NCI-H2196 treated with DMSO at 0.1 percent for 48 hours (cell line): ENCODE measurements around the gene GRIN1.

Experiments
- DNase-seq: peaks from one replicate; lab custom pipeline; 2025; ENCODE audit not compliant: unreplicated experiment; lab: John Stamatoyannopoulos, UW

Gene GRIN1

DNA sequence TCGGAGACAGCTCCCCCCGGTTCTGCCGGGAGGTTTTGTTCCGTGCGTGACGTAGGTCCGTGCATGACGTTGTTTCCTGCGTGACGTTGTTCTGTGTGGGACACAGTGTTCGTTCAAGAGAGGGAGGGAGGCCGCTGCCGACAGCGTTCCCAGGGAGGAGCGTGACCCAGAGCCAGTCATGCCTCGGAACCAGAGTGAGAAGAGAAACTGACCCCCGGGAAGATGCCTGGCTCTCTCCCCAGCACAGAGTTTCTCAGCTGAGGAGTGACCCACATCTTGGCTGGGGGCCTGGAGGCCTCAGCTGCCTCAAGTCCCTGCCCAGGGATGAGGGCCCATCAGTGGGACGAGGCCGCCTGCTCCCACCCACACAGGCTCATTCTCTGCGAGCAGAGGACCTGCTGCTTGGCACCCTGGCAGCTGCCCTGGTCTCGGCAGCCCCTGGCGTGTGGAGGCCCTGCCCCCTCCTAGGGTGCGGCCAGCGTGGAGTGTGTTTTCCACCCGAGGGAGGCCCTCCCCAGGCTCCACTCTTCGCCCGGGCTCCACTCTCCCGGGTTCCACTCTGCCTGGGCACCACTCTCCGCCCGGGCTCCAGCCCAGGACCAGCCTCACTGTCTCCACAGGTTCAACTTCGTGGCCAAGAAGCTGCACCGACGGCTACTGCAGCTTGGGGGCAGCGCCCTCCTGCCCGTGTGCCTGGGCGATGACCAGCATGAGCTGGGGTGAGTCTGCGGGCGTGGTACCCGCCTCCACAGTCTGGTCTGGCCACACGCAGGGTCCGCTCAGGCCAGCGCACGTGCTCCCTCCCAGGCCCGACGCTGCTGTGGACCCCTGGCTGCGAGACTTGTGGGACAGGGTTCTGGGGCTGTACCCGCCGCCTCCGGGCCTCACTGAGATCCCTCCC is 74.5 kb downstream of the GRIN1 start:
- no peak for DNase-seq

DNA sequence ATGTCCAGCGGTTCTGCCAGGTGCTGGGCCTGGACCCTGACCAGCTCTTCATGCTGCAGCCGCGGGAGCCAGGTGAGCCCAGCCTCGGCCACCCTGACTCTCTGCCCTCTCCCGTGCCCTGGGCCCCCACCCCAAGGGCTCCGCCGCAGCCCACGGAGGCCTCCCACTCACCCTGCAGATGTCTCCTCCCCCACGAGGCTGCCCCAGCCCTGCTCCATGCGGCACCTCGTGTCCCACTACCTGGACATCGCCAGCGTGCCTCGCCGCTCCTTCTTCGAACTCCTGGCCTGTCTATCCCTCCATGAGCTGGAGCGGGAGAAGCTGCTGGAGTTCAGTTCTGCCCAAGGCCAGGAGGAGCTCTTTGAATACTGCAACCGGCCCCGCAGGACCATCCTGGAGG is 75.7 kb downstream of the GRIN1 start:
- no peak for DNase-seq

DNA sequence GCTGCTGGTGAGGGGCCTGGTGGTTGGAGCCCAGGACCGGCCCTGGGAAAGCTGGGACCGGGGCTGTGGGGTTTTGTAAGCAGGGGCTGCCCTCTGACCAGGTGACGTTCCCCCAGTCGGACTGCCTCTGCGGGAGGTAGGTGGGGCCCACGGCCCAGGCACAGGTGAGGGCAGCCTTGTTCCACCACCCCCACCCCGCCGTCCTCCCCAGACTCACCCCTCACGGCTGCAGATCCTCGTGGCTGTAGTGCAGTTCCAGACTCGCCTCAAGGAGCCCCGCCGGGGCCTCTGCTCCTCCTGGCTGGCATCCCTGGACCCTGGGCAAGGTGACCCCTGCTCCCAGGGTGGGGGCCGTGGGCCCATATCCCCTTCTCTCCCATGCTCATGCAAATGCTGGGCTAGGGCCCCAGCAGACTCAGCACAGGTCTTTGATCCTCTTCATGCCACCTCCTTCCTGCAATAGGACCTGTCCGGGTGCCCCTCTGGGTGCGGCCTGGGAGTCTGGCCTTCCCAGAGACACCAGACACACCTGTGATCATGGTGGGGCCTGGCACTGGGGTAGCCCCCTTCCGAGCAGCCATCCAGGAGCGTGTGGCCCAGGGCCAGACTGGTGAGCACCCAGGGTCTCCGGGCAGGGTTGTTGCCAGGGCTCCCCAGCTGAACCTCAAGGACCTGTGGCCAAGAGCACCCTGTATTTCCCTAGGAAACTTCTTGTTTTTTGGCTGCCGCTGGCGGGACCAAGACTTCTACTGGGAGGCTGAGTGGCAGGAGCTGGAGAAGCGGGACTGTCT is 76.4 kb downstream of the GRIN1 start:
- DNase-seq: no peak

DNA sequence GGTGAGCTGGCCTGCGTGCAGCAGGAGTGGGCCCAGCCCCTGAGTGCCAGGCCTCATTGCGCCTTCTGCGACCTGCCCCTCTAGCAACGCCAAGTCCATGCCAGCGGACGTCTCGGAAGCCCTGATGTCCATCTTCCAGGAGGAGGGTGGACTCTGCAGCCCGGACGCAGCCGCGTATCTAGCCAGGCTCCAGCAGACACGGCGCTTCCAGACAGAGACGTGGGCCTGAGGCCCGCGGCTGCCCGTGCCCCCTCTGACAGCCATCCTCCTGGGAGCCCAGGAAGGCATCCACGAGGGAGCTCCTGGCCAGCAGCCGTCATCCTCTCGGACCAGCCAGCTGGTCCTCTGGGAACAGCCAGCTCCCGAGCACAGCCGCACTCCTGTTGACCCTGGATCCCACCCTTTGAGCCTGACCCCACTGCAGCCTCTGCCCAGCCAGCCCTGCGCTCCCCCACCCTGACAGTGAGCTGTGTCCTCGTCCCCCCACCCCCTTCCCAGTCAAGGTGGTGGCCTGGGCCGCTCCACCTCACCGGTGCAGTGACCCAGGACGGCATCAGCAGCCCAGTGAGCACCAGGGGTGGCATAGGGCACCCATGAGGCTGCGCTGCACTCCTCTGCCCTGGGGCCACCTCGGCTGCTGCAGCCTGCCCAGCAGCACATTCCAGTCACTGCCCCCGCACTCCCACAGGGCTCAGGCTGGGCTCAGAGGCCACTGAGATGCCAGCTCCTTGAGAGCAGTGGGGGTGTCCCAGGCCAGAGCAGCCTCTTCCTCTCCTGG is 77.4 kb downstream of the GRIN1 start:
- no peak for DNase-seq

DNA sequence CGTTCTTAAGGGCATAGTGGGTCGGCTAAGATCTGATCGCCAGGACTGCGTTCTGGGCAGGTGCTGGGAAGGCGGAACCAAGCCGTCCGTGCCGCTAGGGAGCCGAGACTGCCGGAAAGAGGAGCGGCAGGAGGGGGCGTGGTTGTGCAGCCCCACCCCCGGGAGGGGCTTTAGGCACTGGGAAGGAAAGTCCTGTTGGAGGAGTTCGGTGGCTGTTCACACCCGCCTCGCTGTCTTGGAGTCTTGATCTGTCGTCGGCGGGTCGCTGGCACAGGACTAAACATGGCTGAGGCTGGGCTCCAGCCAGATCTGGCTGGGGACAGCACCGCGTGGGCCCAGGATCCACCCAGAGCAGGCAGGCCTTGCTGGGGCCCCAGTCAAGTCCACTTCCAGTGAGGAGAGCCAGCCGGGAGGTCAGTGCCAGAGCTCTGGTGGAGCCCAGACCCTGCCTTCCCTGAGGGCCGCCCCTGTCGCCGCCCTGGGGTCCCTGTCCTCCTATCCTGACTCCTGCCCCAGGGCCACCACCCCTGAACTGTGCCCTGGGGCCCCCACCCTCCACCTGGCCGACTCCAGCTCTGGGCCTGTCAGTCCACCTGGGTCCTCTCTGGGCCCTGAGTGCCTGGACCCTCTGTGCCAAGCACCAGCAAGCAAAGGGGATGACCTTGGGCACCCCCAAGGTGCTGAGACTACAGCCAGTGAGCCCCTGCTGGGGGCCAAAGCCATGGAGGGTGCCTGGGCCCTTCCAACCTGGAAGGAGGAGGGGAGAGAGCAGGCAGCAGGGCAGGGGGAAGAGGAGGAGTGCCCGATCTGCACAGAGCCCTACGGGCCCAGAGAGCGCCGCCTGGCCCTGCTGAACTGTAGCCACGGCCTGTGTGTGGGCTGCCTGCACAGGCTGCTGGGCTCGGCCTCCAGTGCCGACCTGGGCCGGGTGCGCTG is 78.6 kb downstream of the GRIN1 start:
- DNase-seq: peak; percentile 84

DNA sequence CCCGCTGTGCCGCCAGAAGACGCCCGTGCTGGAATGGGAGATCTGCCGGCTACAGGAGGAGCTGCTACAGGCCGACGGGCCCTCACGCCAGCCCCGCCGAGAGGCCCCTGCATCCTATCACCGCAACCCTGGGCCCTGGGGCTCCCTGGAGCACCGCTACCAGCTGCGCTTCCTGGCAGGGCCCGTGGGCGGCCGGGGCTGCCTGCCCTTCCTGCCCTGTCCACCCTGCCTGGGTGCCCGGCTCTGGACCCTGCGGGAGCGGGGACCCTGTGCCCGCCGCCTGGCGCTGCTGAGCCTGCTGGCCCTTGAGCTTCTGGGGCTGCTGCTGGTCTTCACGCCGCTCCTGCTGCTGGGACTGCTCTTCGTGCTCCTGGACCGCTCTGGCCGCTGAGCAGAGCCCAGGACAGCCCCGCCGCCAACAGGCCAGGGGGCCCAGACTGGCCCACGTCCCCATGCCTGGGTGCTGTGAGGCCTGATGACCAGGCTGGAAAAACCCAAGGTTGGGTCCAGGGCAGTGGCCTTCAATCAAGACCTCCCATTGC is 79.3 kb downstream of the GRIN1 start:
- no peak for DNase-seq
